ENCODE results near the gene SLC9A9. TPM values are rescaled to one million over a fixed set of nuclear protein-coding genes. Genes with fewer than 3 reads are reported as not detected.
"Not testable (repeated sequence)": the region's sequence is repeated elsewhere in the genome, so short reads cannot be mapped to it uniquely, and the experiment has no call there.

SLC9A9 gene
- total RNA-seq, 1 donor from 2014 or later, result 2.3 TPM

DNA sequence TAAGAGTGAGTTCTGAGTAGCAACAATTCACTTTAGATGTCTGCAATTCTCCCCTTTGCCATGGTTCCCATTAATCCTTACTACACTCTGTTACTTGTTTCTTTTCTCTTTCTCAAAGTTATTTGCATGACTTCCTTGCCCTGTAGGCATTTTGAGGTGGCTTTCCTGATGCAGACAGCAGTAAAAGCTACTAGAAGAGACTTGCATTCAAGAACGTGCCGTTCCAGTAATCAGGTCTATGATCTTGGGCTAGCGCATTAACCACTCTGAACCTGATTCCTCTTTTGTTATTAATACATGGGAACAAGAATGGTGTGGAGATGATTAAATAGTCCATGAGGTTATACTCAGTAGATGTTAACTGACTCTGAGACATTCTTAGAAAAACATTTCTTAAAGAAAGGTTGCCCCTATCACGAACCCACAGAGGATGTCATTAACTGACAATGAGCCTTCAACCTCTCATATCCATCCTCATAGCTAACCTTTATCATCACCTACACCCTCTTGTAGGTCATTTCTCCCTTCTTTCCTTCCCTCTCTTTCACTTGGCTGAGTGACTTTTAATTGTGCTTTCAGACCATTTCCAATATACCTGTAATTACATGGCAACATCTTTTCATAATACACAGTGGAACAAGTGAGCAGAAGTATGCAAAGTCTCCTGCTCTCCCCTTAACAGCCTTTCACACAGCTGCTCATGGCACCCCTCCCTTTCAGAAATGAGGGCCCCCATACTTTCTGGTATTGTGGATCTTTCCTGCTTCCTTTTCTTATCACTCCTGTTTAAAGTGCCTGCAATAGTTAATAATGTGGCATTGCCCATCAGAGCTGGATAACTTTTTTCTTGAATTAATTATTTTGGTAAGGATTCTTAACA lies 552.8 kb downstream of the SLC9A9 start:
- no peak for DNase-seq (ENCODE audit: low read depth, low spot score)

DNA sequence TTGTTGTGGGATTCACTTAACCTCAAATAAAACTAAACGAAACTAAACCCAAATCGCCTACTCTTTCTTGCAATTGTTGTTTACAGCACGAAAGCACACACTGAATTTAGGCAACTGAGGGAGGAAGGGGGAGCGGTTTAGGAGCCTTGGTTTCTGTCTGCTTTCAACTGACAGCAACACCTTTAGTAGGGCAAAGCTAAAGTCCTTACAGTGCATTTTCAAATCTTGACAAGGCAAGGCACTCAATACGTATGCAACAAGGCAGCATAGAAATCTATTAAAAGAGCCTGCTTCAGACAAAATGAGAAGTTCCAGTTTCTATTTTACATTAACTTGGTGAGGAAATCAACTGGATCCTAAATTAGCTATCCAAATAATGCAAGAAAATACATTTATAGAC lies 554.1 kb downstream of the SLC9A9 start:
- DNase-seq (ENCODE audit: low read depth, low spot score), result no peak

- no peak for DNase-seq (ENCODE audit: low read depth, low spot score)
Observed at GRCh38 chr3:143291836-143292447, 556.3 kb downstream of the SLC9A9 start.

GRCh38 chr3:143288944-143289343 lies 559.3 kb downstream of the SLC9A9 start:
- DNase-seq (ENCODE audit: low read depth, low spot score), result no peak

DNA sequence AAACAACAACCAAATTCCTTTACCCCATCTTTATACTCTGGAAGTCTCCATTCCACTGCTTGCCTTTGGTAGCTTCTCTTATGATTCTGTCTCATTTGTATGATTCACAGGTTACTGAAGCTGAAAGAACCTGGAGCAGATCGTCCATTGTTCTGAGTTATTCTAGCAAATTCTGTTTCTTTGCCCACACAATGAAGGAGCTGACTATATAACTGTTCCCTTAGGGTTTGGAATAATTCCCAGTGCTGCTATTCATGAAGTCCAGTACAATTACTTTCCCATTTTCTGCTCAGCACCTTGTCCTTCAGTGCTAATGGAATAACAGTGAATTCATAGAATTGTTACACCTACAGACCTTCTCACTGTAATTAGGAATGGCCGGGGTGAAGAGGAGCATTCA lies 560.9 kb downstream of the SLC9A9 start:
- DNase-seq (ENCODE audit: low read depth, low spot score), result no peak

DNA sequence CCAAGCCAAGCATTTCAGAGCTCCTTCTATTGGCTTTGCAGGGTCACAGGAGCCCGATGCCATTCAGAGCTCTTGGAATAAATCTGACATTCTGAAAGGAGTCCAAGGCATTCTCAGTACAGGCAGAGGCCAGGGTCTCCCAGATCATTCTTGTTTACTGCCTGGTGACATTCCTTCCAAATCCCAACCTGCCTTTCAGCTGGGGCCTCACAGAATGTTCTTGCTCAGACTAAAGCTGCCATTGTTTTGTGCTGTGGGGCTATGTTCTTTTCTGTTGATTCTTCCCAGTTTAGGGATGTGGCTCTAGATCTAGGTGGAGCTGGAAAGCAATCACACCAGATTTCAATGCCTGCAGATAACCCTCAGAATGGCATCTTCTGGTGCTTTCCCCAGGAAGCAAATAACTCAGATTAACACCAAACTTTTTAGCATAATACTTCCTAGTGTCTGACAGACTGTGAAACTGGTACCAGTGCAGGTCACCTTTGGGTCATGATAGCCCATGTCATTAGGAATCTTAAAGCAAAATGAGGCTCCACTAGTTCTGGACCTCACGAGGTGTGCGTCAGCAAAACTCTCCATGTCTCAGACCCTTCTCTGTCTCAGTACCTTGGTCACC lies 561.8 kb downstream of the SLC9A9 start:
- DNase-seq (ENCODE audit: low read depth, low spot score), result no peak

- DNase-seq (ENCODE audit: low read depth, low spot score), result no peak
Observed at GRCh38 chr3:143283432-143284128, 564.7 kb downstream of the SLC9A9 start.

GRCh38 chr3:143280984-143281383 lies 567.3 kb downstream of the SLC9A9 start:
- DNase-seq (ENCODE audit: low read depth, low spot score), result no peak

DNA sequence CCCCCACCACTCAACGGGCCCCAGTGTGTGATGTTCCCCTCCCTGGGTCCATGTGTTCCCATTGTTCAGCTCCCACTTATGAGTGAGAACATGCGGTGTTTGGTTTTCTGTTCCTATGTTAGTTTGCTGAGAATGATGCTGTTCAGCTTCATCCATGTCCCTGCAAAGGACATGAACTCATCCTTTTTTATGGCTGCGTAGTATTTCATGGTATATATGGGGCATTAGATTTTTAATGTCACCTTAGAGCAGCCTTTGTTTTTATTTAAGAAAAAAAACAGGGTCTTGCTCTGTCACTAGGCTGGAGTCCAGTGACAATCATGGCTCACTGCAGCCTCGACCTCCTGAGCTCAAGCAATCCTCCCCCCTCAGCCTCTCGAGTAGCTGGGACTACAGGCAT lies 568.7 kb downstream of the SLC9A9 start:
- not testable (repeated sequence) for DNase-seq (ENCODE audit: low read depth, low spot score)

DNA sequence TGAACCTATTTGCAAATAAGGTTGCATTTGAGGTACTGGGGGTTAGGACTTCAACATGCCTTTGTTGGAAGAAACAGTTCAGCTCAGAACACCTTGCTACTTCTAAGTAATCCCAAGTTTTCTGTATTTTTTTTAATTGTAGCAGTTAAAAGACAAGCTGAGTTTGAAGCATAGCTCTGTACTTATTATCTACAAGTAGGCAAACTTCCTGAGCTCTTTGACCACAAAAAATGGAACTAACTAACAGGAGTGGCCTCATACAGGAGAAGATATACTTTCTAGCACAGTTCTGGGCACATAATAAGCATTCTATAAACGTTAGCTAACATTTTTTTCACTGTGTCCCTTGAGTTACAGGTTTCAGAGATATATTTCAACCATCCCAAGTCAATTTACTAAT lies 569.5 kb downstream of the SLC9A9 start:
- DNase-seq (ENCODE audit: low read depth, low spot score), result no peak

- no peak for DNase-seq (ENCODE audit: low read depth, low spot score)
Observed at GRCh38 chr3:143277531-143277930, 570.7 kb downstream of the SLC9A9 start.

DNA sequence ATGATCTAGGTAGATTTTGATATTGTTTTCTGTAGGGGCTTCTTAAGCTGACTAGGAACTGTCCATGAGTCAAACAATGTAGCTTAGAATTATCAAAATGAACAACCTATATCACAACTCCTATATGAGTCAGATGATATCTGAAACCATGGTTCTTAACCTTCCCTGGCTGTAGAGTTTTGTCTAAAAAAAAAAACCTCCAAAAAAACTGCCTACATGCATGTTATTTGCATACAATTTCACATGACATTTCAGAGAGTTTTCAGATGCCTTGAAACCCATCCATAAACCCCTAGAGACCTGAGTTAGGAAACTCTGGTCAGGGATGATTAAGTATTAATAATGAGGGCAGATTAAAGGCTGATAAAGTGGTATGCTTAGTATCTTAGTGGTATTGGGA lies 571.7 kb downstream of the SLC9A9 start:
- DNase-seq (ENCODE audit: low read depth, low spot score), result no peak

DNA sequence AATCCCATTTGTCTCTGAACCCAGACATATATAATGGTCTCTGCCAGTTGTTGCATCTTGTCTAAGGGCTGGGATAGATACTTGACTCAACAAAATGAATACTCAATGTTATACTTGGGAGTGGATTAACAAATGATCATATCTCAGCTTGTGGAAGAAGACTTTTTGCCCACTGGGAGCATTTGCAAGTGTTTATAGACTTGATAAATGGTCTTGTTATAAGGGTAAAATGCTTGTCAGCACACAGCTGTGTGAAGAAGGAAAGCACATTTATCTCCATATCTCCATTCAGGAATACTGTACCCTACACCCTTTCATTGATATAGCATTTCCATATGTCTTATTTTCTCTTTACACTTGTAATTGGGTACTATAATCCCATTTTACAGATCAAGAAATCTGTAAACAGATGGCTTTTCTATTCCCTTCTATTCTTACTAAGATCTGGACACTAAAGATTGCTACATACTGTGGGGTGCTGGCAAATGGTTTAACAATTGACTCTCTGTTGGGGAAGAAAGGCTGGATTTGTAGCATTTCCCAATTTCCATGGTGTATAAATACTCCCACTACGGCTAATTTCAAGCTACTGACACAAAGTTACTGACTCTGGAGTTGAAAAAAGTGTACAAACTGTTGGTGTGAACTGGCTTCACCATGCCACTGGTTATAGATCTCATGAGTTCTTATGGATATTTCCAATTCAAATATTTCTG lies 574.1 kb downstream of the SLC9A9 start:
- no peak for DNase-seq (ENCODE audit: low read depth, low spot score)

DNA sequence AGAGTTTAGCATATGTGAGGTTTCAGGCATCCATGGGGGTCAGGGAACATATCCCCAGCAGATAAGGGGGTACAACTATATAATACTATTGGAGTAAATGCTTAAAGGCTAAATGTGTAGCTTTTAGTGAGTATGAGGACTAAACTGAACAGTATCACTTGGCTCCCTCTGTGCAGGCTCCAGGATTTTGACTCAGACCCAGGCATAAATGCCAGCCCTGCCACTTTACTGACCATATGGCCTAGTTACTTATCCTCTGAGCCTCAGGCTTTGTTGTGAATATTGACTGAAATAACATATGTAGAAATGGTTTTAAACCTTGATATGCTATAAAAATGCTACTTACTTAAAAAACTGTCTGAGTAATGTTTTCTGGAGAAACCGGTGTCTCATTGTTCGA lies 577.1 kb downstream of the SLC9A9 start:
- DNase-seq (ENCODE audit: low read depth, low spot score), result no peak

- no peak for DNase-seq (ENCODE audit: low read depth, low spot score)
Observed at GRCh38 chr3:143269741-143270140, 578.5 kb downstream of the SLC9A9 start.

DNA sequence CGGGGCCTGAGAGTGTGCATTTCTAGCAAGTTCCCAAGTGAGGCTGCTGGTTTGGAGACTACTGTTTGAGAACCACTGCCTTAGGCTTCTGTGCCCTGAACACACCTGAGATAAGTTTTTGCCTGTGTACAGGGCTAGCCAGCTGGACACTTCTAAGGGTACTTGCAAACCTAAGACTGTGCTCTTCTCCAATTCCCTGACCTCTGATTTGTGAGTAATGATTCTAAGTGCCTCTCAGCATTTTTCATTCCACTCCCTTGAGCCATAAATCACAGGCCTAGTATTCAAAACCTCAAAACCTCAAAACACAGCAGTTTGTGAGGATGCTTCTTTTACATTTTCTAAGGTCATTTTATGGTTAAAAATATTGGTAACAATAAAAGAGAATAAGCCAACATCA lies 580.3 kb downstream of the SLC9A9 start:
- DNase-seq (ENCODE audit: low read depth, low spot score), result no peak

DNA sequence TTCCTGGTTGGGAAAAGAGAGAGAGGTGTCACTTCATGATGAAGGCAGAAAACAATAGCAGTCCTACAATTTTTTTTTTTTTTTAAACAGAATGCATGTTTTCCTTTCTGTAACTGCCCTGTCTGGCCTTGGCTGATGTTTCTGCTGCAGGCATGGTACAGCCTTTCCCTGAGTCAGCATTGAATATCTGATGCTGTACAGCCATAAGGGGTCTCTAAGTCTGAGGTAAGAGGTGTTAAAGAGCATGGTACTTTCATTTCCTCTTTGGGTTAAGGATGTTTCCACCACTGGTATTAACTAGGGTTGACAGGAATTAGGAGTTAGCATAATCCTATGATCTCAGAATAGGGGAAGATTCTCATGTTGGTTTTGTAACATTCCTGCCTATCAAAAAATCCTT lies 581.3 kb downstream of the SLC9A9 start:
- no peak for DNase-seq (ENCODE audit: low read depth, low spot score)

- DNase-seq (ENCODE audit: low read depth, low spot score), result no peak
Observed at GRCh38 chr3:143266511-143266910, 581.8 kb downstream of the SLC9A9 start.

GRCh38 chr3:143265501-143266070 lies 582.7 kb downstream of the SLC9A9 start:
- DNase-seq (ENCODE audit: low read depth, low spot score), result no peak

GRCh38 chr3:143263852-143264513 lies 584.3 kb downstream of the SLC9A9 start:
- DNase-seq (ENCODE audit: low read depth, low spot score), result no peak

All from pulmonary artery endothelial cell (primary cell).